ENCODE data around the gene IRF9. TPM values are rescaled to one million over a fixed set of nuclear protein-coding genes. Genes with fewer than 3 reads are reported as not detected.

The IRF9 gene
- total and polyA plus RNA-seq, 2 experiments from 2014 or later, result 8.2 to 8.4 TPM

GRCh38 chr14:24160499-24160849 is 591 bp upstream of the IRF9 start (continued):
- TF ChIP-seq, protein P1, sequence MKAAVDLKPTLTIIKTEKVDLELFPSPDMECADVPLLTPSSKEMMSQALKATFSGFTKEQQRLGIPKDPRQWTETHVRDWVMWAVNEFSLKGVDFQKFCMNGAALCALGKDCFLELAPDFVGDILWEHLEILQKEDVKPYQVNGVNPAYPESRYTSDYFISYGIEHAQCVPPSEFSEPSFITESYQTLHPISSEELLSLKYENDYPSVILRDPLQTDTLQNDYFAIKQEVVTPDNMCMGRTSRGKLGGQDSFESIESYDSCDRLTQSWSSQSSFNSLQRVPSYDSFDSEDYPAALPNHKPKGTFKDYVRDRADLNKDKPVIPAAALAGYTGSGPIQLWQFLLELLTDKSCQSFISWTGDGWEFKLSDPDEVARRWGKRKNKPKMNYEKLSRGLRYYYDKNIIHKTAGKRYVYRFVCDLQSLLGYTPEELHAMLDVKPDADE (IDR thresholded peaks at IDR 0.05), result no peak
- TF ChIP-seq, protein P2, sequence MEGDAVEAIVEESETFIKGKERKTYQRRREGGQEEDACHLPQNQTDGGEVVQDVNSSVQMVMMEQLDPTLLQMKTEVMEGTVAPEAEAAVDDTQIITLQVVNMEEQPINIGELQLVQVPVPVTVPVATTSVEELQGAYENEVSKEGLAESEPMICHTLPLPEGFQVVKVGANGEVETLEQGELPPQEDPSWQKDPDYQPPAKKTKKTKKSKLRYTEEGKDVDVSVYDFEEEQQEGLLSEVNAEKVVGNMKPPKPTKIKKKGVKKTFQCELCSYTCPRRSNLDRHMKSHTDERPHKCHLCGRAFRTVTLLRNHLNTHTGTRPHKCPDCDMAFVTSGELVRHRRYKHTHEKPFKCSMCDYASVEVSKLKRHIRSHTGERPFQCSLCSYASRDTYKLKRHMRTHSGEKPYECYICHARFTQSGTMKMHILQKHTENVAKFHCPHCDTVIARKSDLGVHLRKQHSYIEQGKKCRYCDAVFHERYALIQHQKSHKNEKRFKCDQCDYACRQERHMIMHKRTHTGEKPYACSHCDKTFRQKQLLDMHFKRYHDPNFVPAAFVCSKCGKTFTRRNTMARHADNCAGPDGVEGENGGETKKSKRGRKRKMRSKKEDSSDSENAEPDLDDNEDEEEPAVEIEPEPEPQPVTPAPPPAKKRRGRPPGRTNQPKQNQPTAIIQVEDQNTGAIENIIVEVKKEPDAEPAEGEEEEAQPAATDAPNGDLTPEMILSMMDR (conservative IDR thresholded peaks at IDR 0.05; ENCODE audit: low read depth in 2 of 2), result no peak
- TF ChIP-seq CREB1 (CRISPR knock-in tag; IDR thresholded peaks at IDR 0.05; ENCODE audit: low read depth) (no peak), JUNB (IDR thresholded peaks at IDR 0.05; ENCODE audit: unreplicated experiment) (no peak), ZNF331 (CRISPR knock-in tag; IDR thresholded peaks at IDR 0.05; ENCODE audit: low read depth) (no peak), STAT1 (IDR thresholded peaks at IDR 0.05; ENCODE audit: unreplicated experiment) (no peak)

DNA sequence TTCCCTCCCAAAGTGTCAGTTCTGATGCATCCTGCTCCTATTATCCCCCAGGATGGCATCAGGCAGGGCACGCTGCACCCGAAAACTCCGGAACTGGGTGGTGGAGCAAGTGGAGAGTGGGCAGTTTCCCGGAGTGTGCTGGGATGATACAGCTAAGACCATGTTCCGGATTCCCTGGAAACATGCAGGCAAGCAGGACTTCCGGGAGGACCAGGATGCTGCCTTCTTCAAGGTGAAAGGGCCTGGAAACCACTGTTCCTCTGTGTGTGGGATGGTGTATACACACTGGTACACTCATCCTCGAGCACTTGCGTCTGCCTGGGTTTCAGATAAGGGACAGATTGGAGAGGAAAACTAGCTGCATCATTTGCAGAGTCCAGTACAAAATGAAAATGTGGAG is 1.0 kb downstream of the IRF9 start:
- no peak overlapping the region for H3K27ac ChIP-seq (ENCODE audit: low read depth)
- no peak for DNase-seq (ENCODE audit: low spot score)
- TF ChIP-seq REST (IDR thresholded peaks at IDR 0.05; ENCODE audit: unreplicated experiment), result no peak
- H3K4me1 ChIP-seq (ENCODE audit: insufficient read depth), result peaks cover 11% of the 10 kb centered on the region
- H3K9me2 ChIP-seq (ENCODE audit: insufficient read depth), result no peaks in the 10 kb centered on the region
- Mint-ChIP-seq H3K27ac (no peak overlapping the region), H3K27me3 (ENCODE audit: insufficient read depth, low read depth, poor library complexity) (peaks cover 4% of the 10 kb centered on the region), H3K4me3 (peak overlapping the region; percentile 69), H3K9me3 (no peaks in the 10 kb centered on the region), H3K36me3 (ENCODE audit: low read depth) (peaks cover 55% of the 10 kb centered on the region), H3K4me1 (peaks cover 9% of the 10 kb centered on the region)
- H3K27me3 ChIP-seq (ENCODE audit: insufficient read depth), result no peaks in the 10 kb centered on the region
- no peaks in the 10 kb centered on the region for H3K79me2 ChIP-seq (replicated peaks; ENCODE audit: insufficient read depth)
- no peak overlapping the region for H3K4me2 ChIP-seq
- 0 out of 2 replicates have a peak, but pooled peaks cover 5% of the 10 kb centered on the region for H3K36me3 ChIP-seq (ENCODE audit: insufficient read depth)
- no peak for ATAC-seq
- peaks cover 3% of the 10 kb centered on the region; the same call in 1 of the 2 replicates for H4K20me1 ChIP-seq (replicated peaks; ENCODE audit: insufficient read depth)
- no peak overlapping the region for H2AFZ ChIP-seq
- H3K4me3 ChIP-seq, result no peak overlapping the region
- peaks cover 12% of the 10 kb centered on the region; the same call in 1 of the 2 replicates for H3F3A ChIP-seq (replicated peaks; ENCODE audit: low read depth)

- Mint-ChIP-seq H3K36me3 (ENCODE audit: low read depth) (peaks cover 36% of the 10 kb centered on the region), H3K4me3 (no peak overlapping the region)
- TF ChIP-seq ZNF331 (CRISPR knock-in tag; IDR thresholded peaks at IDR 0.05; ENCODE audit: low read depth) (no peak), EZH2 (IDR thresholded peaks at IDR 0.05; ENCODE audit: low read depth, unreplicated experiment) (no peak), REST (IDR thresholded peaks at IDR 0.05; ENCODE audit: unreplicated experiment) (no peak), JUNB (IDR thresholded peaks at IDR 0.05; ENCODE audit: unreplicated experiment) (no peak), POLR2AphosphoS5 (IDR thresholded peaks at IDR 0.05; ENCODE audit: low read depth) (no peak), EZH2phosphoT487 (IDR thresholded peaks at IDR 0.05; ENCODE audit: unreplicated experiment) (no peak), CREB1 (CRISPR knock-in tag; IDR thresholded peaks at IDR 0.05; ENCODE audit: low read depth) (no peak)
- TF ChIP-seq, protein P1 (IDR thresholded peaks at IDR 0.05), result no peak
Observed at GRCh38 chr14:24164518-24164991, 3.5 kb downstream of the IRF9 start.

More at GRCh38 chr14:24164518-24164991, 3.5 kb downstream of the IRF9 start:
- ATAC-seq (no peak), DNase-seq (ENCODE audit: low spot score) (no peak)
- Histone ChIP-seq H3K27ac (ENCODE audit: low read depth) (no peak overlapping the region), H3K9me2 (ENCODE audit: insufficient read depth) (no peaks in the 10 kb centered on the region), H3K79me2 (replicated peaks; ENCODE audit: insufficient read depth) (no peaks in the 10 kb centered on the region), H3K36me3 (ENCODE audit: insufficient read depth) (no peaks in the 10 kb centered on the region), H2AFZ (no peak overlapping the region), H3K4me2 (no peak overlapping the region), H3K27me3 (ENCODE audit: insufficient read depth) (no peaks in the 10 kb centered on the region), H3F3A (replicated peaks; ENCODE audit: low read depth) (peaks cover 12% of the 10 kb centered on the region; the same call in 1 of the 2 replicates), H4K20me1 (replicated peaks; ENCODE audit: insufficient read depth) (no peaks in the 10 kb centered on the region), H3K4me1 (ENCODE audit: insufficient read depth) (peaks cover 11% of the 10 kb centered on the region), H3K4me3 (no peak overlapping the region)
- no peak overlapping the region for H3K27ac Mint-ChIP-seq
- no peaks in the 10 kb centered on the region for H3K9me3 Mint-ChIP-seq
- peaks cover 4% of the 10 kb centered on the region for H3K27me3 Mint-ChIP-seq (ENCODE audit: insufficient read depth, low read depth, poor library complexity)
- H3K4me1 Mint-ChIP-seq, result peaks cover 9% of the 10 kb centered on the region

Measured in GM23338 (cell line).